ENCODE data around the gene FBXL20.

The FBXL20 gene

DNA sequence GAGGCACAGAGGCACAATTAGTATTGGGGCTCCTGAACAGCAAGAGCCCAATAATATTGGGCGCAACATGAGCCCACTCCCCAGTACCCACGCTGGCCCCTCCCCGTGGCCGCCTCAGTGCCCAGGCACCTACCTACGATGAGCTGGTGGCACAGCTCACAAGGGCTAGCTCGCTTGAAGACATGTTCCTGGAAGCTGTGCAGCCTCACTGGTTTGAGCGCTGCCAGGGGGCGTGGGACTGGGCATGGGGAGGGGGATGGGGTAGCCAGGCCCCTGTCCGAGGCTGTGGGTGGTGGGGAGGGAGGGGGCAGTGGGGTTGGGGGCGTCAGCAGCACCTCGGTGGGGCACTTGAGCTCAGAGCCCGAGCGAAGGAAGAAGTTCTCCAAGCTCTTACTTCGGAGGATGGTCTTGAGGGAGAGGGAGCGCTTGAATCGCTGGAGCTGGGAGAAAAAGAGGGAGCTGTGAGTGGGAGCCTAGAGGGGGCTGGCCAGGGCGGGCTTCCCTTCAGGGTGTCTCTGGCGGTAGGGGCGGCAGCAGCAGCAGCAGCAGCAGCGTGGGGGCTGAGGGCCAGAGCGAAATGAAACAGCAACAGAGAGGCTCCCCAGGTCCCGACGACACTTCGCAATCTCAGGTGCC lies 183.6 kb downstream of the FBXL20 start:
- no peak overlapping the region for H3K4me3 ChIP-seq (ENCODE audit: low read depth, low read length)
- DNase-seq (ENCODE audit: low read depth): no peak

DNA sequence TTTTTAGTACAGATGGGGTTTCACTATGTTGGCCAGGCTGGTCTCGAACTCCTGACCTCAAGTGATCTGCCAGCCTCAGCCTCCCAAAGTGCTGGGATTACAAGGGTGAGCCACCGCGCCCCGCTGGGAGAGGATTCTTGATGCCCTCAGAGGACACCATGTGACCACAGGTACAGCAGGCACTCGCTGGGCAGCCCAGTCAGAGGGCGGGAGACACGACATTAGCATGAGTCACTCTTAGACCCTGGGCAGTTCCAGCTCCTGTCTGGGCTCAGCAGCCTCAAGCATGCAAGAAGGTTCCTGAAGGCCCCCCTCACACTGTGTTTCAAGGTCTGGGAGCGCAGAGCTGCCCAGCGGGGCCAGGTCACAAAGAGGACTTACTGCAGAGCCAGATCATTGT lies 187.6 kb downstream of the FBXL20 start:
- no peak overlapping the region for H3K4me3 ChIP-seq (ENCODE audit: low read depth, low read length)
- DNase-seq (ENCODE audit: low read depth): no peak

DNA sequence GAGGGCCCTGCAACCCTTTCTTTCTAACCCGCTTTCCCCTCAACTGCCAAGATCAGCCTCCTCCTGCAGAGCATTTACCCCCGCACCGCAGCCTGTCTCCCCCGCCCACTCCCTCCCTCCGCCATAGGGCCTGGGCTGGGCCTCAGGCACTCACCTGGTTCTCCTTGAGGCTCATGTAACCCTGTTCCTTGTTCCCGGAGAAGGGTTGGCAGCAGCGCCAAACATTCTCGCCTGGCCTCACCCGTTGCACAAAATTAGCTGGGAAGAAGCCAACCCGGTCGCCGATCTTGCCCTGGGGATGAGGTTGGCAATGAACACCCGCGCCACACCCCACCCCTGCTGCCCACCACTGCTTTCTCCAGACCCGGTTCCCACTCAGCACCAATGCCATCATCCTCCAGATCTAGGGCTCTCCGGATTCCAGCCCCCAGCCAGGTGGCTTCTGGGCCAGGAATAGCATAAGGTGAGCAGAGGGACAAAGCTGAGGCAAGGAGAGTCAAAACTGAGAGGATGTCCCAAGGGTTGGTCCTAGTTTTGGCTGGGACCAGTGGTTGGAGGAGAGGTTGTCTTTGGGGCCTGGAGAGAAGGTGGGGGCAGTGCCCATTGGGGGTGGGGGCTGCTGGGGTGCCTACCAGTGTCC lies 188.5 kb downstream of the FBXL20 start:
- DNase-seq (ENCODE audit: low read depth): no peak

DNA sequence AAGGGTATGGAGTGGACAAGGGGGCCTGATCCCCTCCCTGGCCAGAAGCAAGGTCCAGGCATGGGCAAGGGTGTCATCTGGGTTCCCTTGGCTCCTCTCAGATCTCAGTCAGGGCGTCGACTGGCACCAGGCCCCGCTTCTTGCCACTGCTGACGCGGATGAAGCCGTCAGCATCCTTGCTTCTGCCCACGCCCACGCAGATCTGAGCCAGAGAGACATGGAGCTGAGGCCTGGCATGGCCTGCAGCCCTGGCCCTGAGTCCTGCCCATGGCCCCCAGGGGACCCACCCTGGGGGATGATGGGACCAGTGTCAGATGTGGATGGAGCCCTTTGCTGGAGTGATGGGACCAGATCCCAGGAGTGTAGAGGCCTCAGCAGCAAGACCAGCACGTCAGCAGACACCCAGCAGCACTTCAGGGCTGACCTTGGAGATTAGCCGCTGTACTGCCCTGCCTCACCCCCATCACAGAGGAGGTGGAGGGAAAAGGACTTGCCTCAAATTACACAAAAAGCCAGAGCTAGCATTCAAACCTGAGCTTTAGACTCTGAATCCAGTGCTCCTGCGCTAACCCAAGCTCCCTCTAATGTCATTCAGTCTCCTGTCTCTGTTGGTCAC lies 189.1 kb downstream of the FBXL20 start:
- DNase-seq (ENCODE audit: low read depth): no peak
- no peak overlapping the region for H3K4me3 ChIP-seq (ENCODE audit: low read depth, low read length)

More for the DNA sequence above, 188.5 kb downstream of the FBXL20 start:
- H3K4me3 ChIP-seq (ENCODE audit: low read depth, low read length): no peak overlapping the region

DNA sequence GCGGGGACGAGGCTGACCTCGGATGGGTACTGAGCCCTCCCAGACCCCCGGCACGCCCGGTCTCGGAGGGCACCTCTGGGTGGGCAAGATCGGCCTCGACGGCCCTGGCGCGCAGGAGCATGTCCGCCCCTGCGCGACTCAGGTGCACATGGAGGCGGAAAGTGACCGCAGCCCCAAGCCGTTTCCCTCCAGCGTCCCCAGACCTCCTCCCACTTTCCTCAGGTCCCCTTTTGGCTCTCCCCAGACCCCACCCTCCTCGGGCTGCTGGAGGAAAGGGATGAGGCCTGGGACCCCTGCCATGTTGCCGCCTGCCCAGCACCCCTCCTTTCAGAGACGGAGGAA lies 191.4 kb downstream of the FBXL20 start:
- H3K4me3 ChIP-seq (ENCODE audit: low read depth, low read length): peak overlapping the region; percentile 25
- DNase-seq (ENCODE audit: low read depth): no peak

DNA sequence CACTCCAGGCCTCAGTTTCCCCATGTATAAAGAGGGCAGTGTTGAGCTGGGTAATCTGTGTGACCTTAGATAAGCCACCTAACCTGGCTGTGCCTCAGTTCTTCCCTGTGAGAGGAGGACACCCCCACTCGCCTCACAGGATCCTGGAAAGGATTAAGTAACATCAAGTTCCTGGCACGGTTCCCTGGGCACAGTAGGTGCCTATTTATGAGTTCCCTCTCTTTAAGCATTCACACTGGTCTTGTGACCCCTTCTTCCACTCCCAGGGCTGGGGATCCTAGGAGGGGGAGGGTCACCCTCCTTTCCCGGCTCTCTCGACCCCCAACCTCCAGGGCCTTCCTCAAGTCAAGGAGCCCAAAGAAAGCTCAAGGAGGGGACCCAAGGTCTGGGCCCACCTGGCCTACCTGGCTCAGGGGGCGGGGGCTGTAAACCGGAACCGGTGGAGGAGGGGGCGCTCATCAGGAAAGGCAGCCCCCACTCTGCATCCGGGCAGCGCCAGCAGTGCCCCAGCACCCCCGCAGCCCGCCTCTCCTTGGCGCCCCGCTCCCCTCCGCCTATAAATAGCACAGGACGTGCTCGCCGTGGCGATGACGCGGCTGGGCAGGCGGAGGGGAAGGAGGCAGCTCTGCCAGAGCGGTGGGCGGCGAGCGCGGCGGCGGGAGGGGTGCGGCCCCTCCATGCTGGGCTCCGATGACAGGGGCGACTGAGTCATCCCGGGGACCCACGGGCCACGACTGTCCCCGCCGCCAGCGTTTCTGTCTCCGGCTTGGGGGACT lies 191.9 kb downstream of the FBXL20 start:
- peak overlapping the region; percentile 25 for H3K4me3 ChIP-seq (ENCODE audit: low read depth, low read length)

DNA sequence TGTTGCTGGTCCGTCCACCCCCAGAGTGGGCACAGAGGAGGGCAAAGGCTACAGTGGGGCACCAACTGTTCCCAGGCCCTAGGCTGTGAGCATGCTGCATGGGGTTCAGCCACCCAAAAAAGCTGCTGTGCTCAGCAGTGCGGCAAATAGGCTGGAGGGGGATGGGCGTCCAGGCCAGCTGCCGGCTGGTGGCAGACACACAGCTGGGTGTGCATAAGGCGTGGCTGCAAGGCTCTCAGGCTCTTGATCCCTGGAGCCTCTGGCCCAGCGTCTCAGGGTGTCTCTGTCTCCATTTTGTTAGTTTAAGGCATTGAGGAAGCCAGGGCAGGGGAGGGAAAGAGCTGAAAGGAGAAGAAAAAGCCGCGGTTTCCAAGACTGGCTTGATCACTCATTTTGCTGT lies 192.5 kb downstream of the FBXL20 start:
- DNase-seq (ENCODE audit: low read depth): no peak
- no peak overlapping the region for H3K4me3 ChIP-seq (ENCODE audit: low read depth, low read length)

More for the DNA sequence above, 191.9 kb downstream of the FBXL20 start:
- no peak for DNase-seq (ENCODE audit: low read depth)

DNA sequence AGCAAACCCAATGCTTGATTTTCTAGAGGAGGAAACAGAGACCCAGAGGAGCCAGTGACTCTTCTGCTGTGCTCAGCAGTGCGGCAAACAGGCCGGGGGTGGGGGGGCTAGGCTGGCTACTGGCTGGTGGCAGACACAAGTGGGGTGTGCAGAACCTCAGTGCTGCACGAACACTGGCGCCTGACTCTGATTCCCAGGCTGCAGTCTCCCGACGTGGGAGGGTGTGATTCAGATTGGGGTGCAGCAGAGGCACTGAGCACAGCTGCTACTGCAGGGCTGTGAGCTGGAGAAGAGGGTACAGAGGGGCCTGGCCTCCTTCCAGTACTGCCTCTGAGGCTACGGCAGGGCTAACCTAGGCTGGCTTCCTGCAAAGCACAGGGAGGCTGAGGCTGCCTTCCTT lies 193.3 kb downstream of the FBXL20 start:
- no peak overlapping the region for H3K4me3 ChIP-seq (ENCODE audit: low read depth, low read length)
- DNase-seq (ENCODE audit: low read depth): no peak

DNA sequence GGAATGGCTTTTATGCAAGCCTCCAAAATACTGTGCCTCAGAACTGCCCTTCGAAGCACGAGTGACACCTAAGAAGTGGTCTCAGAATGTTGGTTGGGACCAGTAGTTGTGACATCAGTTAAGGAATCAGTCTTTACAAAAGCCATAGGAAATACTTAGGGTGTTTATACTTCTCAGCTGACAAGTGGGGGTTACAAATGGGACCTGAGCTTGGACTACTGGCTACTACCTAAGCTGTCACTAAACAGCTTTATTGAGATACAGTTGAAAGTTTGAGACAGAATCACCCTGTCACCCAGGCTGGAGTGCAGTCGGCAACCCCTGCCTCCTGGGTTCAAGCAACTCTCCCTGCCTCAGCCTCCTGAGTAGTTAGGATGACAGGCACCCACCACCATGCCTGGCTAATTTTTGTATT lies 196.3 kb downstream of the FBXL20 start:
- DNase-seq (ENCODE audit: low read depth): no peak
- H3K4me3 ChIP-seq (ENCODE audit: low read depth, low read length): no peak overlapping the region

DNA sequence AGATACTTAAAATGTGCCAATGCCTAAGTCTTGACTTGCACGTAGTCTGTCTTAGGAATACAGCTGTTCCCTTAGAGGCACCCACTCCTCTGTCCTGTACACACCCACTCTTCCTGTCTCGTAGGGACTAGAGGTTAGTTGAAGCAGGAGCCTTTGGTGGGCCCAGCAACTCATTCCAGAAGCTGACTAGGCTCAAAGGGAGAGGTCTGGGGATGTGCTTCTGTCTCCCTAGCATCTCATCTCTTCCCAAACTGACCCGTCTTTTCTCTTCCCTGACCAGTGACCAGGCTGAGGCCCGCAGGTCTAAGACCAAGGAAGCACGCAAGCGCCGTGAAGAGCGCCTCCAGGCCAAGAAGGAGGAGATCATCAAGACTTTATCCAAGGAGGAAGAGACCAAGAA lies 197.2 kb downstream of the FBXL20 start:
- H3K4me3 ChIP-seq (ENCODE audit: low read depth, low read length): no peak overlapping the region
- DNase-seq (ENCODE audit: low read depth): no peak

Data from skeletal muscle cell (primary cell).